Stimulated activated CD4-positive, alpha-beta T cell treated with anti-CD3 and anti-CD28 coated beads, Interleukin-15, amount 100 ng/mL, for 24 hours (primary cell): Measurements from ENCODE around the gene PIK3C2G.
"Not testable (repeated sequence)": the region's sequence is repeated elsewhere in the genome, so short reads cannot be mapped to it uniquely, and the experiment has no call there.

ENCODE experiments used
- DNase-seq: peaks from one replicate; pipeline ENCODE4 v3.0.0-alpha.2; 2020

The PIK3C2G gene

DNA sequence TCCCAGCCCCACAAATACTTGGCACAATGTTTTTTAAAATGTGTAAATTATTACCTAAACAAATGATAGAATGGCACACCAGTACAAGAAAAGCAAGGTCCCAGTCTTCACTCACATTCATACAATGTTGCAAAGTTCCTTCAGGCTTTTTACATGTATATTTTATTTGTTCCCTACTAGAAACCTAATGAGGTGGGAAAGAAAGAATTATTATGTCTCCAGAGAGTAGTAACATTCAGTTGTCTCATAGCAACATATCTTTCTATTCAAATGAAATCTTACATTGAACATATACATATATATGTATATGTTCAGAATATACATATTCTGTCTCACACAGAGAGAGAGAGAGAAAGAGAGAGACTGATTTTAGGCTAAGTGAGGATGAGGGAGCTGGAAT lies 391.3 kb downstream of the PIK3C2G start:
- no peak for DNase-seq

DNA sequence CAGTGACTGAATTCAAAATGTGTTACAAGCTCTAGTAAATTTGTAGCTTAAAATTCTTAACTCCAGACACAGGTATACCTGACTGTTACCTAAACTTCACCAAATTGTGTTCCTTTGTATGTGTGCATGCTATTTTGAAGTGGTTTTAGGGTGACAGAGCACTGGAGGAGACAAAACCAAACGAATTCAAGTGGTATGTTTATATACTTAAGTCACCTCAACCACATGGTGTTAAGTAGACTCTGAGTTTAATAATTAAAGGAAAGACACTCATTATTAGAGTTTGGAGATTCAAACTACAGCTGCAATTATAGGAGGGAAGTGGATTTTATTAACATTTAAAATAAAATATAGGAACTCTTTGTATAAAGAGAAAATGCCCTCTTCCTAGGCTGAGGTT lies 392.1 kb downstream of the PIK3C2G start:
- no peak for DNase-seq

DNA sequence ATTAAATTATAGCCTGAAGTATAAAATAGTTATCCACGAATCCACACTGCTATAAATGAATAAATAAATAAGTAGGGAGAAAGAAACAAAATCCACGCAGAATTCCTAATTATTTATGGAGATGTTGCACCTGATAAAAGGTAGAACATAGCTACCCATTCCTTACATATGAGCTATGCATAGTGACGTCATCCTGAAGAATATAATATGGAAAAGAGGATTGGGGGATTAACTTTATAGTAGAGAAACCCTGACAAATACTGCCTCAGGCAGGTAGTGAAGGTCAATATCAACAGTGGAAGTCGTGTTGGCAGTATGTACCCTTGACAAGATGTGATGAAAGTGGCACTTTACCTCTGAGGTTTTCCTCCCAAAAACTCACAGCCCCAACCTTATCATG lies 394.0 kb downstream of the PIK3C2G start:
- DNase-seq, result no peak

DNA sequence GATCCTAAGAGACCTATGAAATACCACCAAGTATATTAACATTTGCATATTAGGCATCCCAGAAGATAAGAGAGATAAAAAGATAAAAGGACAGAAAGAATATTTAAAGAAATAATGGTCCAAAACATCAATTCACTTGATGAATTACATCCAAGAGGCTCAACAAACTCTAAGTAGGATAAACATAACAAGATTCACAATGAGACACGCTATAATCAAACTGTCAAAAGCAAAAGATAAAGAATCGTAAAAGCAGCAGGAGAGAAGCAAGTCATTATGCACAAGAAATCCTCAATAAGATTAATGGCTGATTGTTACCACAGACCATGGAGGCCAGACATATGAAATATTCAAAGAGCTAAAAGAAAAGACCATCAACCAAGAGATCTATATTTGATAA lies 396.9 kb downstream of the PIK3C2G start:
- no peak for DNase-seq

DNA sequence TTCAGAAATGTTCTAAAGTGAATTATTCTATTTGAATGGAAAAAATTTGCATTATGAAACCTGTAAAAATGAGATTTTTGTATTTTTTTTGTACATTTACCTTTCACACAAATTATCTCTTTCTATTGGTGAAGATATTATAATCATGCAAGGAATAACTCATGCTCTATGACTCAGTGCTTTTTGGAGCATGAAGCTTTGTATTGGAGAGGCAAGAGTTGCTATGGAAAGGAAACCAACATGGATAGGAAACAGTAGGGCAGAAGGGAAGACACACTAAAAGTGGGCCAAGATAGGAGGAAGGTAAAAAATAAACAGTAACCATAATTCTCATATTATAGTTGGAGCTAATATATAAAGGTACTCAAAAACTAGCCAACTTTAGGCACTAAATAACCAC lies 397.5 kb downstream of the PIK3C2G start:
- no peak for DNase-seq

DNA sequence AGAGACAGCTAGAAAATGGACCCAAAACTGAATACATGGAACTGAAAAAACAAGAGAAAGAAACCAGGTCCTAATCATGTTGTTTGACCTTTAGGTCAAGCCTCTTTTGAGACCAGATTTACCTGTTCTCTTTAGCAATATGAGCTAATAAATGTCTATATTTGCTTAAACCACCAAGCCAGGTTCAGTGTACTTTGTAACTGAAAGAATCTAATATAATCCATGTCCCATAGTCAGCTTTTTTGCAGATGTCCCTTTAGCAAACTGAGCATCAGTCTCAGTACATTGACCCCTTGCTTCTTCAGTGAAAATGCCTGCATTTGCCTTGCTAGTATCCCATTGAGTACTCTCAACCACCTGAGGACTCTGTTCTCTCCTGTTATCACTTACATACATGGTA lies 414.8 kb downstream of the PIK3C2G start:
- no peak for DNase-seq

DNA sequence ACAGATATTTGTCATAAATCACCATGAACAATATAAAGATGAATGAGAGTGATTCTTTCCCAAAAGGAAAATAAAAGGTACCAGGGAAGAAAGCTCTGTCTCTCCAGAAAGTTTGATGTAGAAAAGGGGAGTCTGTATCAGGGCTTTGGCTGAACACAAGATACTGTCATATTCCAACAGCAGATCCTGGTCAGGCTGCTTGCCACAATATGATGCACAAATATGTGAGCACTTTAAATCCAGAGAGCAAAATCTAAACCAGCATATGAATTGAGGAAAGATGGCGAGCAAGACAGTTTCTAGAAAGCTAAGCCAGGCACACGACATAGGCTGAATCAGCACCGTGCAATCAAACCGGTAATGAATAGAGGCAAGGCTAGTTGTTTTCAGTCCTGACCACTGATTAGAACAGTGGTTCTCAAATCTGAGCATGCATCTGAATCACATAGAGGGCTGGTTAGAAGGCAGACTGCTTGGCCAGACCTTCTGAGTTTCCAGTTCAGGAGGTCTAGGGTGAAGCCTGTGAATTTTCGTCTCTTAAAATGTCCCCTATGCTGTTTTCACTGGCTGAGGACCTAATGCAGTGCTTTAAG lies 415.8 kb downstream of the PIK3C2G start:
- no peak for DNase-seq

DNA sequence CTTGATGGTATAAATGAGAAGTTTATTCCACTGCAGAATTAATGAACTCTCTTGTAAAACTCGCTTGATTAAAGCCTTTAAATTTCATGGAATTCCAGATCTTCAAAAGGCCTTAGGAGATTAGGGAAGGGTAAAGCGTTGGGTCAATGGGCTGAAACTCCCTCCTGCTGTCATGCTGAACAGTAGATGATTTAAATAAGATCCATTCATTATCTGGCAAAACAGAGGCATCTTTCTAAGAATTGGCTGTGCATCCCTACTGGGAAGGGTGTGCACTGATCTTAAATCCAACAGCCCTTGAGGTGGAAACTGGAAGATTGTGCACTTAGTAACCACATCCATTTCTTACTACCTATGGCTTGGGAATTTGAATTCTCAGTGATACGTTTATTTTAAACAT lies 420.5 kb downstream of the PIK3C2G start:
- no peak for DNase-seq

DNA sequence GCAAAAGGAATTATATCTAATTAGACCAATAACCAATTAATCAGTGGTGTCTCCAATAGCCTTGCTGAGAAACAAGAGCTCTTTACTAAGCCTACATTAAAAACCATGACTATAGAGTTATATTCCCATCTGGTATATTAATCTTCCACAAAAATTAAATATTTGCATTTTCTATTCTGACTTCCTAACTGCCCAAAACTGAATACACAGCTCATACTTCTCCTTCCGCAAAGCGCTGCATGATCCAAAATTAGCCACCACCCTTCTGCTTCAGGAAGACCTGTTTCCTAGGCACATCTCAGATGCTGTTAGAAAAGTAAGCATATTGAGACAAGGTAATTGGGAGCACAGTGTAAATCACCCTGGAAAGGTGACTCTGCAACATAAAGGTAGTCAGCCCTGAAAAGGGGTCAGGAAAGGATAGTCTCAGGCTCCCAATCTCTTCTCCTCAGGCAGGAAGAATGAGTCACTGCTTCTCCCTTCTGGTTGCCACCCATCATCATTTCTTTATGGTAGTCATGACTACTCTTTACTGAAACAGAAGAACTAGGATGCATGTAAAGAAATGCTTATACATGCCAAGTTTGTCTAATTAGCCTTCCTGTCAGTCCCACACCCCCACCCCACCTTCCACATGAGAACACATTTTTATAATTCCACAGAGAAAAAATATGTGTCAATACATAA lies 422.2 kb downstream of the PIK3C2G start:
- no peak for DNase-seq

DNA sequence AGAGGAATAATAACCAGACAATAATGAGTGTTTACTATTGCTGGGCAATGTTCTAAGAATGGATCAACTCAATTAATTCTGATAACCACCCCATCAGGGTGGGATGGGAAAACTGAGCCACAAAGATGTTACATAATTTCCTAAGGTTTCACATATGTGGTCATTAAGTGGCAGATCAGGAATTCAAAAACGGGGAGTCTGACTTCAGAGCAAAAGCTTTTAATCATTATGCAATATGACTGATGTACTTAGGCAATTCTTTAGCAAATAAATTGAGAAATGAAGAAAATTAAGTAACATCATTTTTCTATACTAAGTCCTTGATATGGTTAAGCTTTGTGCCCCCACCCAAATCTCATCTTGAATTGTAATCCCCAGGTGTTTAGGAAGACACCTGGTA lies 423.1 kb downstream of the PIK3C2G start:
- no peak for DNase-seq

DNA sequence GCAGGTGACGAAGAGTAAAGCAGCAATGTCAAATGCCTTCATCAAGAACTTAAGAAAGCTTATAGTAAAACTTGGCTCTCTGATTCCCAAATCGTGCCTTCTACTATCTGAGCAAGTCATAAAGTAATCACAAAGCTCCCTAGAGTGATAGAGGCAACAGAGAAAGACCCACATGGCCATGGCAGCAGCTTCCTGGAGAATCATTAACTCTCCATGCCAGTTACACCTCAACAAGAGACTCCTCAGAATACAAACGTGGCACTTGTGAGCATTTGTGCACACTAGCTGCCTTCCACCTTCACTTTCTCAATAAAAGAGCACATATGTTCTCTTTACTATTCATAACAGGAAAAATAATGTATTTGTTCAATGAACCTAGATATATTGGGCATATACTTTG lies 428.5 kb downstream of the PIK3C2G start:
- DNase-seq, result no peak

DNA sequence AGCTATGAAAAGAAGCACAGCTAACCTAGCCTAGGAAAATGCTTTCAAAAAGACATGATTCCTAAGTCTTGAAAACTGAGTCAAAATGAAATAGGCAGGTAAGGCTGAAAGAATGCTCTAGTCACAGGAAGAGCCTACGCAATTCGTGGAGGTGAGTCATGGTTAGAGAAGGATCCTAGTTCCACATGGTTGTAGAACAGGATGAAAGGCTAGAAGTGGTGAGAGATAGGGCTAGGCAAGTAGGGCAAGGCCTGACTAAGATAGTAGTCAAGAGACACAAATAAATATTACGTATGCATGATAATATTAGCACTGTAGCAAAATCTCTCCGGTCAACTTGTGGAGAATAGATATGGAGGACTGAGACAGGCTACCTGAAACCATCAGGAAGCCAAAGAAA lies 429.3 kb downstream of the PIK3C2G start:
- no peak for DNase-seq

DNA sequence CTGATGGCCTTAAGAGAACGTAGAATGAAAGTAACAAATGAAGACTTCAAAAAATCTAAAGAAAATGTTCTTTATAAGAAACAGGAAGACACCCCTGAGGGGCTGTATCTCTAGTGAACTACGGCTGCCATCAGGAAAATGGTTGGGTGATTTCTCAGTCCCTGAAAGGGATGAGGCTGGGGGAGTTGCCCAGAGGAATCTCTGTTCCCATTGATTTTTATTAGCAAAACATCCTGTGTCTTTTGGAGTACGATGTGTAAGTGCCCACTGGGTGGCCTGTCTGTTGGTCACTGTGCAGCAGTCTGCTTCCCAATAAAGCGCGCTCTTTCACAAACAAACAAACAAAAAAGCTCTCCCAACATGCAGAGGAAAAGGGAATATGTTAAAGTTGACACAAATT lies 432.7 kb downstream of the PIK3C2G start:
- DNase-seq, result not testable (repeated sequence)

DNA sequence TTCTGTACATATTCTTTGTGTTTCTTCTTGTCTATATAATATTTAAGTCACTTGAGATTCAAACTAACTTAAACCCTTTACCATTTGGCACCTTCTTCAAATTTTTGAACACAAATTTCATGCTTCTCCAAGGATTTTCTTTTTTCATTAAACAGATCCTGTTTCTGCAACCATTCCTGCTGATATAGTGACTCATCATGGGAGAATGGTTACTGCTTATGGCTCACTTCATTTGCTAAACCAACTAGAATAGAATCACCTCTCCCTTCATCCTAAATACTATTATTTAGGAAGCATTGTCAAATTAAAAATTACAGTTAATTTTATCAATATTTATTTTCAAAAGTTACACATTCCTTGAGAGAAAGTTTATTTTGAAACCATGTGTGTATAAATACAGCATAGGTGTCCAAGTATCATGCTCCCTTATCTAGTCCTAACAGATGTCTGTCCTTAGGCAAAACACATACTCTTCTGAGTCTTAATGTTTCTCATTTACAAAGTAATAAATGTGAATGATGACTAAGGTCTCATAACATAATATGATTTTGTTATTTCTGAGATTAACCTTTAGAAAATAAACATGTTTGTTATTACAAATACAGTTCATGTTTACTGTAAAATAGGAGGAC lies 435.8 kb downstream of the PIK3C2G start:
- no peak for DNase-seq
